GM12875 (cell line): ENCODE results near the gene HDAC4.

Experiments used
- H3K4me3 ChIP-seq: one replicate; pipeline ENCODE4 v1.5.1; 2011; ENCODE audit warnings: low read depth, low read length, control low read depth
- CTCF ChIP-seq: IDR thresholded peaks from 2 replicates; pipeline ENCODE4 v1.5.1; 2011; ENCODE audit warnings: low read depth, mild to moderate bottlenecking, control low read depth, inconsistent platforms, low read length, moderate library complexity, borderline replicate concordance; ENCODE audit not compliant: insufficient read depth

HDAC4 gene

GRCh38 chr2:239132786-239133185, 268.0 kb downstream of the HDAC4 start:
- no peak overlapping the region for H3K4me3 ChIP-seq
- no peak for TF ChIP-seq CTCF

- H3K4me3 ChIP-seq = no peak overlapping the region
These were observed 268.6 kb downstream of the HDAC4 start for GRCh38 chr2:239132156-239132709.

GRCh38 chr2:239131521-239131920, 269.3 kb downstream of the HDAC4 start:
- H3K4me3 ChIP-seq = no peak overlapping the region
- no peak for TF ChIP-seq CTCF

More at GRCh38 chr2:239132156-239132709, 268.6 kb downstream of the HDAC4 start:
- no peak for TF ChIP-seq CTCF

GRCh38 chr2:239130786-239131325, 270.0 kb downstream of the HDAC4 start:
- no peak for TF ChIP-seq CTCF
- no peak overlapping the region for H3K4me3 ChIP-seq

GRCh38 chr2:239130041-239130440, 270.8 kb downstream of the HDAC4 start:
- no peak overlapping the region for H3K4me3 ChIP-seq
- no peak for TF ChIP-seq CTCF

GRCh38 chr2:239129147-239129920, 271.5 kb downstream of the HDAC4 start:
- TF ChIP-seq CTCF = no peak
- no peak overlapping the region for H3K4me3 ChIP-seq

- no peak for TF ChIP-seq CTCF
- no peak overlapping the region for H3K4me3 ChIP-seq
These were observed 272.1 kb downstream of the HDAC4 start for GRCh38 chr2:239128706-239129105.
